HG03469 (cell line): ENCODE measurements around the gene TAF9.
A peak's percentile ranks its signal among the peaks of the same experiment; 100 is the strongest.
"Not testable (repeated sequence)": the region's sequence is repeated elsewhere in the genome, so short reads cannot be mapped to it uniquely, and the experiment has no call there.

Experiments
- ATAC-seq: cut with Tn5 transposase; IDR thresholded peaks from one replicate; pipeline ENCODE4 v1.9.1; 2021; ENCODE audit warnings: mild to moderate bottlenecking, moderate library complexity, moderate number of reproducible peaks; ENCODE audit not compliant: unreplicated experiment

Gene TAF9, protein sequence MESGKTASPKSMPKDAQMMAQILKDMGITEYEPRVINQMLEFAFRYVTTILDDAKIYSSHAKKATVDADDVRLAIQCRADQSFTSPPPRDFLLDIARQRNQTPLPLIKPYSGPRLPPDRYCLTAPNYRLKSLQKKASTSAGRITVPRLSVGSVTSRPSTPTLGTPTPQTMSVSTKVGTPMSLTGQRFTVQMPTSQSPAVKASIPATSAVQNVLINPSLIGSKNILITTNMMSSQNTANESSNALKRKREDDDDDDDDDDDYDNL

DNA sequence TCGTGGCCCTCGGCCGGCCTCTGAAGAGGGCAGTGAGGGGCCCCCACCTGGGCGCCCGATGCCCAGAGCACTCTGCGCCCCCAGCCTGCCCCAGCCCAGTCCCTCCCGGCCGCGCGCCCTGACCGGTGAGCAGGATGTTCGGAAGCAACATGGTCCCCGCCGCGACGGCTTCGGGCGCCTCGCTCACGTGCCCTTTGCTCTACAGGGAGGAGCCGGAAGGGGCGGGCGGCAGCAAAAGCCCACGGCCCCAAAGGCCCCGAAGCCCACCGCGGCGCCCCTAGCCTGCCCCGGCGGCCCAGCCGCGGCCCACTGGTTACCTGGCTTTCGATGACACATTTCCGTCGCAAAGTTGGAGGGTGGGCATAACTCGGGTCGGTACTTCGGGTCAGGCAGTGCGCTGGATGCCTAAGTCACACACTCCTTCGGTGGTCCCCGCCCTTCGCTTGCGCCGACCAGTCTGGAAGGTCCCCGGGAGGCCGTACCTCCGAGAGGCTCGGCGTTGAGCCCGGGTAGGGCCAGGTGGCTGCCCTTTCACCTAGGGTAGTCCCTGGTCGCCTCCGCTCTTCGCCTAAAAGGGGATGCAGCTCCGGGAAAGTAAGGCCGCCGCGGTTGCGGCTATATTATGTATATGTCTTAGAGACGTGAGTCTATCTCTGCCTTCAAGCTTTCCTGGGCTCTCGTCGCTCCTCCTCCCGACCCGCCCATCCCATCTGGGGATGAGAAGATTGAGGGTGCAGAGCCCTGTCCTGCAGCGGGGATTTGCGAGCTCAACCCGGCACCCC, at the start of gene TAF9, which contains the start of the genes AK6 and RAD17:
TSS of gene TAF9 (minus strand) at position 181 of the 782 bp plus-strand sequence. CDS start 3,783 bp downstream, outside the sequence.
TSS of gene AK6 (minus strand) at position 181 of the 782 bp plus-strand sequence. CDS start at position 151, 30 bp downstream.
TSS of gene RAD17 (plus strand) at position 479 of the 782 bp plus-strand sequence. CDS start 2,391 bp downstream, outside the sequence.
- ATAC-seq = peak; percentile 82

DNA sequence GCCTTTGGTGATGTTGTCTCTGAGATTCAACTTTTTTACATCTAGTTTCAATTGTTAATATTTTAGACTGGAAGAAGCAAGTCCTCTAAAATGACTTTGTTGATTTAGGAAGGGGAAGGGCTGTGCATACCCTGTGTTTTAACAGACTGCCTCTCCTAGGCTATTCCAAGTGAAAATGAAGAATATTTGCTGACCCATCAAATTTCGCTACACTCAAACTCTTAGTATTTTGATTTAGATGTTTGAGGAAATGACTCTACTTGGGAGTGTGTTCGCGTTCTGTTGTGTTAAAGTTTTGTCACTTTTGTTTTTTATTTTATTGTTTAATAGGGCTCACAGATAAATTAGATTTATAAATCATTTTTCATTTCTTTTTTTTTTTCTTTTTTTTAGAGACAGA, 49.2 kb upstream of the TAF9 start:
- no peak for ATAC-seq

GRCh38 chr5:69416699-69417098, 47.4 kb upstream of the TAF9 start:
- no peak for ATAC-seq

- no peak for ATAC-seq
Measured at GRCh38 chr5:69416180-69416579, 46.9 kb upstream of the TAF9 start.

GRCh38 chr5:69415584-69415958, 46.3 kb upstream of the TAF9 start:
- no peak for ATAC-seq

DNA sequence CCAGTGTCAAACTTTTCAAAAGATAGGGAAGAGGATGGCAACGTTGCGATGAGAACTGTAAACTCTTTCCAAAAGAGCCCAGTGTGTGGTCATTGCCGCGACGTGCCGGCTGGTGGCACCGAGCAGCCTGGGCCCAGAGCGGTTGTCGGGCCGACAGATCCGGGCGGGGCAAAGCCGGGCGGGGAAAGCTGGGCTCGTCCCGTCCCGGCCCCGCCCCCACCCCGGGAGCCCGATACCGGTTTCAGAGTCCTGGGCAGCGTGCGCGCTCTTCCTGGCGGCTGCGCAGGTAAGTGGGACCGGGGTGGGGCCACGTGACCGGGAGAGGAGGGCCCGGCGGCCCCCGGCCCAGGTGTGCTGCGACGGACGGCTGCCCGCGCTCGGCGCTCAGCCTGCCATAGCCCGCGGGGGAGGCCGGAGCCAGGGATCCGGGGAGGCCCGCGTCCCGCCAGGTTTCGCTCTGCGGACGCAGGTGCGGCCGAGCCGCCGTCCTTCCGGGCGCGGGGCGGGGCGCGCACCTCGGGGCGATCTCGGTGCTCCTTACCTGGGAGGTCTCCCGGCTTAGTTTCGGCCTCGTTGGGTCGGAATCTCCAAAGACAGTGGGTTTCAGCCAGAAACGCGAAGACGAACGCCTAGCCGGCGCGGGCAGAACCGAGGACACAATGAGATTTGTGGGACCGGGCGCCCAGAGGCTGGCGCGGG, 45.7 kb upstream of the TAF9 start, which contains the start of gene MARVELD2:
TSS of gene MARVELD2 (plus strand) at position 232 of the 699 bp plus-strand sequence. CDS start 4,270 bp downstream, outside the sequence.
- ATAC-seq = no peak

GRCh38 chr5:69404659-69405330, 35.5 kb upstream of the TAF9 start:
- no peak for ATAC-seq

DNA sequence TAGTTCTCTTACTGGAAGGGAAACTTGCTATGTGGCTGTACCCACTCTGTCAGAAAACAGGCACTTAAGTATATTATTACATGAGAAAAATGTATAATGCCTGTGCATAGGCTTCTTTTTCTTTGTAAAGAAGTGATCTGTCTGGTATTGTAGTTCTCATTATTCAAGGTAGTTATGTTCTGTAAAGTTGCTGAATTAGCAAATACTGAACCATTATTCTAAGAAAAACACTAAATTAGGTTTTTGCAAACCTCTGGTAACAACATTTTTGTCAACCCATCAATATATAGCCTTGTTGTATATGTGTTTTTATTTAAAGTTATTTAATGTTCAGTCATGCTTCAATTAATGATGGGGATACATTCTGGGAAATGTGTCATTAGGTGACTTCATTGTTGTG, 9.1 kb upstream of the TAF9 start:
- ATAC-seq = no peak

- peak; percentile 51 for ATAC-seq
Measured at GRCh38 chr5:69374911-69375446, 5.7 kb upstream of the TAF9 start.

DNA sequence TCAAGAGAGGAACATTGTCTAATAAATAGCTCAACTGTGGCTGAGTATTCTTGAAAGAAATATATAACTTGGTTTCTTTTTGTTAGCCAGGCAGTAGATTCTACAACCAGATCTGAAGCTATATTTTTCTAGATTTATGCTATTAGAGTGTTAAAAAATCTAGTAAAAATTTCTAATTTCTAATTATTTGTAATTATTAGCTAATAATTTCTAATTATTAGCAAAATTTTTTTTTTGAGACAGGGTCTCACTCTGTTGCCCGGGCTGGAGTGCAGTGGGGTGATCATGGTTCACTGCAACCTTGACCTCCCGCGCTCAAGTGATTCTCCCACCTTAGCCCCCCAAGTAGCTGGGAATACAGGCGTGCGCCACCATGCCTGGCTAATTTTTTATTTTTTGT, 3.1 kb upstream of the TAF9 start:
- no peak for ATAC-seq

- not testable (repeated sequence) for ATAC-seq
Measured at GRCh38 chr5:69370335-69370734, 1.0 kb upstream of the TAF9 start.

GRCh38 chr5:69368458-69369339, 621 bp downstream of the TAF9 start:
- peak; percentile 1 for ATAC-seq

- no peak for ATAC-seq
Measured at GRCh38 chr5:69367697-69368279, 1.5 kb downstream of the TAF9 start.

DNA sequence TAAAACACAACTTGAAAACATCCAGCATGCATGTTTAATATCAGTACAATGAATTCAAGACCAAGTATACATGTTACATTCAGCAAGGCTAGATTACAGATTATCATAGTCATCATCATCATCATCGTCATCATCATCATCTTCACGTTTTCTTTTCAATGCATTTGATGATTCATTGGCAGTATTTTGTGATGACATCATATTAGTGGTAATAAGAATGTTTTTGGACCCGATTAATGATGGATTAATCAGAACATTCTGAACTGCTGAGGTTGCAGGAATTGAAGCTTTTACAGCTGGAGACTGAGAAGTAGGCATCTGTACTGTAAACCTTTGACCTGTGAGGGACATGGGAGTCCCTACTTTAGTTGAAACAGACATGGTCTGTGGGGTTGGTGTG, 4.5 kb downstream of the TAF9 start:
- ATAC-seq = no peak

GRCh38 chr5:69364414-69364813, 4.9 kb downstream of the TAF9 start:
- no peak for ATAC-seq

DNA sequence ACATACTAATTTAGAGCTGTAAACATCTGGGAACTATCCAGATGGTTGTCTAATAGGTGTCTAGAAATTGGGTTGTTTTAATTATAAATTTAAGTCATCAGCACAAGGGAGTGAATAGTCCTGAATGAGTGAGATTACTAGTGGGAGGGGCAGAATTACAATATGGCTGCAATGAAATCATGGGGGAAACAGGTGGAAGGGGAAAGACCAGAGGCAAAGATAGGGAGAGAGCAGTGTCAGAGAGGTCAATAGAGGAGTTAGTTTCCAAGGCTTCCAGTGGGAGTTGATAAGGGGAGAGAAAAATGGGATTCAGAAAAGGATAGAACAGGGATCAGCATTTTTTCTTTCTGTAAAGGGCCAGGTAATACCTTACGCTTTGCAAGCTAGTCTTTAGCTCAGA, 8.9 kb downstream of the TAF9 start:
- no peak for ATAC-seq

GRCh38 chr5:69359699-69360098, 9.6 kb downstream of the TAF9 start:
- ATAC-seq = no peak

DNA sequence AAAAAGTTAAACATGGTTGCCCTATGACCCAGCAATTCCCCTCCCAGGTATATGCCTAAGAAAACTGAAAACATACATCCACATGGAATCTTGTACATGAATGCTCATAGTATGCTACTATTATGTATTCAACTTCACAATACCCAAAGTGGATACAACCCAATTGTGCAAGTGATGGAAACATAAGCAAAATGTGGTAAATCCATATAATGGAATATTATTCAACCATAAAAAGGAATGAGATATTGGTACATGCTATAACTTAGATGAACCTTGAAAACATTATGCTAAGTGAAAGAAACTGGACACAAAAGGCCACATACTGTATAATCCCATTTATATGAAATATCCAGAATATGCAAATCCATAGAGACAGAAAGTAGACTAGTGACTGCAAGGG, 18.7 kb downstream of the TAF9 start:
- ATAC-seq = no peak

GRCh38 chr5:69343083-69343482, 26.2 kb downstream of the TAF9 start:
- no peak for ATAC-seq
